Esophagus (tissue), 2 donors: Measurements from ENCODE around the gene CSK. TPM values are rescaled to one million over a fixed set of nuclear protein-coding genes. Genes with fewer than 3 reads are reported as not detected.

Source experiments
- H3K27ac ChIP-seq, 2 donors: one replicate each; pipeline ENCODE4 v1.5.1; 2013; ENCODE audit warnings: low read depth in 2 of 2, mild to moderate bottlenecking in 2 of 2, inconsistent platforms in 1 of 2, low read length in 1 of 2, moderate library complexity in 1 of 2
- H3K27me3 ChIP-seq, 2 donors: one replicate each; pipeline ENCODE4 v1.6.1; 2013; ENCODE audit warnings: low read length in 2 of 2, control low read depth in 1 of 2, mild to moderate bottlenecking in 1 of 2; ENCODE audit not compliant: insufficient read depth in 2 of 2, control insufficient read depth in 1 of 2
- H3K36me3 ChIP-seq, 2 donors: one replicate each; pipeline ENCODE4 v1.6.1; 2013; ENCODE audit warnings: low read length in 1 of 2; ENCODE audit not compliant: control insufficient read depth in 2 of 2, insufficient read depth in 2 of 2
- H3K4me1 ChIP-seq, 2 donors: one replicate each; pipeline ENCODE4 v1.6.1; 2013; ENCODE audit warnings: low read length in 1 of 2; ENCODE audit not compliant: control insufficient read depth in 2 of 2, insufficient read depth in 2 of 2
- H3K4me3 ChIP-seq, 2 donors: one replicate each; pipeline ENCODE4 v1.5.1; 2013; ENCODE audit warnings: low read length in 2 of 2, mild to moderate bottlenecking in 2 of 2, low read depth in 1 of 2, moderate library complexity in 1 of 2
- H3K9me3 ChIP-seq, 2 donors: one replicate each; pipeline ENCODE4 v1.6.1; 2013; ENCODE audit warnings: mild to moderate bottlenecking in 2 of 2, low read depth in 1 of 2, low read length in 1 of 2, moderate library complexity in 1 of 2; ENCODE audit not compliant: control insufficient read depth in 2 of 2, insufficient read depth in 1 of 2
- WGBS, 2 donors: extraction: QIAGEN DNeasy Blood & Tissue Kit; methylation state at CpG; one replicate each; pipeline ENCODE4 v1.1.7; 2013; 5-methylcytosine and 5-hydroxymethylcytosine counted together
- polyA plus RNA-seq, 2 donors: library from polyadenylated mRNA; stranded (reverse); fragments of 200-250 nt; gene quantifications; one replicate each; pipeline ENCODE4 v1.2.3, GENCODE V29; 2013
- donor health status: healthy with polysubstance abuse.
- donor health status: Bipolar disorder and iron deficiency.

Gene CSK
- polyA plus RNA-seq, 2 donors: 79.2 to 96.8 TPM

GRCh38 chr15:74777769-74778598, 3.9 kb upstream of the CSK start:
- Histone ChIP-seq H3K4me1 (peaks cover 3 to 19% of the 10 kb centered on the region in 2 donors), H3K36me3 (no peaks in the 10 kb centered on the region), H3K27ac (peak overlapping the region; percentile 29 to 63), H3K9me3 (no peaks in the 10 kb centered on the region), H3K4me3 (no peak overlapping the region), H3K27me3 (no peaks in the 10 kb centered on the region)
- 83 to 84% methylated on average over 6 of the region's 6 CpGs for WGBS, 2 donors

GRCh38 chr15:74778599-74778970, 3.3 kb upstream of the CSK start:
- Histone ChIP-seq H3K4me1 (peaks cover 5 to 23% of the 10 kb centered on the region in 2 donors), H3K36me3 (no peaks in the 10 kb centered on the region), H3K4me3 (no peak overlapping the region), H3K27me3 (no peaks in the 10 kb centered on the region), H3K27ac (peak overlapping the region in 1 of 2 donors; percentile 20), H3K9me3 (no peaks in the 10 kb centered on the region)
- WGBS, 2 donors: 90 to 92% methylated on average over 5 of the region's 5 CpGs

GRCh38 chr15:74779162-74779648, 2.7 kb upstream of the CSK start:
- H3K9me3 ChIP-seq: no peaks in the 10 kb centered on the region
- no peak overlapping the region for H3K4me3 ChIP-seq
- peaks cover 10 to 28% of the 10 kb centered on the region in 2 donors for H3K4me1 ChIP-seq
- H3K27me3 ChIP-seq: no peaks in the 10 kb centered on the region
- WGBS, 2 donors: 72 to 86% methylated on average over 7 of the region's 7 CpGs
- peak overlapping the region in 1 of 2 donors; percentile 26 for H3K27ac ChIP-seq
- H3K36me3 ChIP-seq: no peaks in the 10 kb centered on the region

GRCh38 chr15:74780523-74781430, 1.1 kb upstream of the CSK start:
- peak overlapping the region; percentile 67 to 91 for H3K27ac ChIP-seq

GRCh38 chr15:74782259-74783071, 585 bp downstream of the CSK start:
- WGBS, 2 donors: 0% methylated on average over 49 to 72 of the region's 72 CpGs
- Histone ChIP-seq H3K27me3 (no peaks in the 10 kb centered on the region), H3K4me3 (peak overlapping the region; percentile 78 to 97), H3K36me3 (no peaks in the 10 kb centered on the region), H3K27ac (peak overlapping the region; percentile 97 to 99), H3K4me1 (peaks cover 20 to 44% of the 10 kb centered on the region in 2 donors), H3K9me3 (no peaks in the 10 kb centered on the region)

More at GRCh38 chr15:74780523-74781430, 1.1 kb upstream of the CSK start:
- Histone ChIP-seq H3K4me3 (peak overlapping the region; percentile 46 to 97), H3K36me3 (no peaks in the 10 kb centered on the region), H3K9me3 (no peaks in the 10 kb centered on the region), H3K4me1 (peaks cover 14 to 35% of the 10 kb centered on the region in 2 donors), H3K27me3 (no peaks in the 10 kb centered on the region)
- WGBS, 2 donors: 40 to 41% methylated on average over 16 of the region's 16 CpGs

- Histone ChIP-seq H3K27ac (peak overlapping the region; percentile 97 to 99), H3K4me3 (peak overlapping the region; percentile 78 to 97), H3K27me3 (no peaks in the 10 kb centered on the region), H3K4me1 (peaks cover 25 to 45% of the 10 kb centered on the region in 2 donors), H3K9me3 (no peaks in the 10 kb centered on the region), H3K36me3 (no peaks in the 10 kb centered on the region)
- 6% methylated on average over 12 to 13 of the region's 13 CpGs for WGBS, 2 donors
Measured at GRCh38 chr15:74783072-74783807, 1.4 kb downstream of the CSK start.

GRCh38 chr15:74783808-74784175, 1.9 kb downstream of the CSK start:
- no peaks in the 10 kb centered on the region for H3K9me3 ChIP-seq
- H3K4me3 ChIP-seq: peak overlapping the region; percentile 78 to 97
- H3K36me3 ChIP-seq: no peaks in the 10 kb centered on the region
- H3K27me3 ChIP-seq: no peaks in the 10 kb centered on the region
- H3K4me1 ChIP-seq: peaks cover 28 to 46% of the 10 kb centered on the region in 2 donors
- peak overlapping the region; percentile 57 to 99 for H3K27ac ChIP-seq
- 29 to 35% methylated on average over 3 of the region's 3 CpGs for WGBS, 2 donors

GRCh38 chr15:74784426-74785193, 2.7 kb downstream of the CSK start:
- no peaks in the 10 kb centered on the region for H3K27me3 ChIP-seq
- peak overlapping the region in 1 of 2 donors; percentile 97 for H3K4me3 ChIP-seq
- H3K4me1 ChIP-seq: peaks cover 30 to 53% of the 10 kb centered on the region in 2 donors
- WGBS, 2 donors: 62 to 66% methylated on average over 8 of the region's 8 CpGs
- peak overlapping the region; percentile 32 to 99 for H3K27ac ChIP-seq
- H3K36me3 ChIP-seq: no peaks in the 10 kb centered on the region
- no peaks in the 10 kb centered on the region for H3K9me3 ChIP-seq
